HAP-1 (cell line): Measurements from ENCODE around the gene CERK.
A peak's percentile ranks its signal among the peaks of the same experiment; 100 is the strongest.

Source experiments
- DNase-seq, 2 experiments: peaks; one replicate each; pipeline ENCODE4 v3.0.0-alpha.2; 2016 to 2020; ENCODE audit warnings: low spot score in 2 of 2
- H3K27me3 ChIP-seq: fragments of 250-450 bp; sonication (Bioruptor Pico); 2 replicates; pipeline ENCODE4 v1.5.1; 2020; ENCODE audit warnings: low read depth, mild to moderate bottlenecking, moderate library complexity
- H3K36me3 ChIP-seq: fragments of 250-450 bp; sonication (Bioruptor Pico); replicated peaks from 2 replicates; pipeline ENCODE4 v1.5.1; 2020; ENCODE audit warnings: mild to moderate bottlenecking
- H3K4me1 ChIP-seq: fragments of 250-450 bp; sonication (Bioruptor Pico); 2 replicates; pipeline ENCODE4 v1.5.1; 2020; ENCODE audit warnings: mild to moderate bottlenecking
- H3K4me3 ChIP-seq: fragments of 250-450 bp; sonication (Bioruptor Pico); 2 replicates; pipeline ENCODE4 v1.5.1; 2020; ENCODE audit warnings: mild to moderate bottlenecking, moderate library complexity
- H3K9me3 ChIP-seq: fragments of 250-450 bp; sonication (Bioruptor Pico); 2 replicates; pipeline ENCODE4 v1.5.1; 2020; ENCODE audit warnings: mild to moderate bottlenecking, moderate library complexity
- in situ Hi-C: fragments of 300-500 bp; cut with MboI; formaldehyde crosslinking; loops from 3 replicates; pipeline ENCODE4 v1.14.3; 2020; ENCODE audit warnings: low sequenced_read_pairs, inconsistent platforms, mixed read lengths

The CERK gene

DNA sequence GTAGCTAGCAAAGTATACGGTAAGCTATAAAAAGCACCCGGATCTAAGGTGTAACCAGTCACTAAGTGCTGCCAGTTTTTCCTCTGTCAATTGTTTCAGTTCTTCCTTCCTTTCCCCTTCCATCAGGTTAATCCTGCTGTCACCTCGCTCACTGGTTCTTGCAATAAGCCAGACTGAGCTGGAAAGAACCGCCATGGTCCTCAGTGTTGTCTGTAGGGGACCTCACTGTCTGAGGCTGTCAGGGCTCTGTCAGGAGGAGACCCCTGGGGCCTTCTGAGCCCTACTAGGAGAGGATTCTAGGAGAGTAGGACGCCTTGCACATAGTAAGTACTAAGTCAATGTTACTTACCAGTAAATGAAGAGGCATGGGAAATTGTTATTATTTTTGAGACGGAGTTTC, 23.0 kb upstream of the CERK start:
- in situ Hi-C loops, result no loop called here
- Histone ChIP-seq H3K27me3 (no peaks in the 10 kb centered on the region), H3K4me3 (peak overlapping the region; percentile 87; the same call in 1 of the 2 replicates), H3K9me3 (peaks cover 11% of the 10 kb centered on the region), H3K4me1 (no peaks in the 10 kb centered on the region; the same call in none of the 2 replicates), H3K36me3 (peaks cover 7% of the 10 kb centered on the region; the same call in 1 of the 2 replicates)
- no peak for DNase-seq

DNA sequence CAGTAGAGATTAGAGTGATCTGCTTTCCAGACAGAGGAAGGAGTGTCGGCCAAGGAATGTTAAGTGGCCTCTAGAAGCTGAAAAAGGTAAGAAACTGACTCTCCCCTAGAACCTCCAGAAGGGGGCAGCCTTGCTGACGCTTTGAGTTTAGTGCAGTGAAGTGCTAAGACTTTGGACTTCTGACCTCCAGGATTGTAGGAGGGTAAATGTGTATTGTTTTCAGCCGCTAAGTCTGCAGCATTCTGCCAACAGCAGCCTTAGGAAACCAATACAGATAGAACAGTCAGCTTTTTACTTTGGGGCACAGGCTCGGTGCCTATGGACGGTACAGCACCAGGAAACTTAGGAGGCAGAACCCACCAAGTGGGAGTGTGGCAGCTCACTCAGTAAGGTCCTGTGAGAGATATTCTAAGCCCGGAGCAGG, 20.8 kb upstream of the CERK start:
- in situ Hi-C loops, result no loop called here

DNA sequence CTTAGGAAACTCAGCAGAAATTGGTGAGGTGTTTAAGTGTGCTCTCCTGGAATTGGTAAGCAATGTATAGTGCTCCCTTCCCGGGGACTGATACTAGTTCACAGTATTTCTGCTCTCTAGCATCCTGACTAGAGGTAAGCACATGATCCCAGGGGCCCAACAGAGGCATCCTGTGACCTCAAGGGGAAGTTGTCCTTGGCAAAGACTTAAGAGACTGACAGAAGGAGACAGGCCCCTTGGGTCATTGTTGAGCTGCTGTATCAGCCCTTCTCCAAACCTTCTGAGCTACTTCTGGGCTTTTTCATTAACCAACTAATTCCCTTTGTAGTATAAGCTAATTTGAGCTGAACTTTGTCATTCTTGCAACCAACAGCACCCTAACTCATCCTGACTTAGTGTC, 20.1 kb upstream of the CERK start:
- Histone ChIP-seq H3K27me3 (no peaks in the 10 kb centered on the region), H3K4me3 (no peak overlapping the region), H3K4me1 (no peaks in the 10 kb centered on the region; the same call in none of the 2 replicates), H3K36me3 (no peaks in the 10 kb centered on the region), H3K9me3 (peaks cover 17% of the 10 kb centered on the region)
- in situ Hi-C loops, result no loop called here
- no peak for DNase-seq

More for the DNA sequence above, 20.8 kb upstream of the CERK start:
- H3K36me3 ChIP-seq, result no peaks in the 10 kb centered on the region
- H3K9me3 ChIP-seq, result peaks cover 17% of the 10 kb centered on the region
- H3K4me3 ChIP-seq, result no peak overlapping the region
- H3K27me3 ChIP-seq, result no peaks in the 10 kb centered on the region
- peak; percentile 50 to 70 for DNase-seq
- no peaks in the 10 kb centered on the region; the same call in none of the 2 replicates for H3K4me1 ChIP-seq

GRCh38 chr22:46757104-46757503, 19.1 kb upstream of the CERK start:
- no peak overlapping the region for H3K4me3 ChIP-seq
- no peak for DNase-seq
- no peaks in the 10 kb centered on the region for H3K27me3 ChIP-seq
- in situ Hi-C loops, result no loop called here
- peaks cover 17% of the 10 kb centered on the region for H3K9me3 ChIP-seq
- H3K4me1 ChIP-seq, result no peaks in the 10 kb centered on the region; the same call in none of the 2 replicates
- no peaks in the 10 kb centered on the region for H3K36me3 ChIP-seq

DNA sequence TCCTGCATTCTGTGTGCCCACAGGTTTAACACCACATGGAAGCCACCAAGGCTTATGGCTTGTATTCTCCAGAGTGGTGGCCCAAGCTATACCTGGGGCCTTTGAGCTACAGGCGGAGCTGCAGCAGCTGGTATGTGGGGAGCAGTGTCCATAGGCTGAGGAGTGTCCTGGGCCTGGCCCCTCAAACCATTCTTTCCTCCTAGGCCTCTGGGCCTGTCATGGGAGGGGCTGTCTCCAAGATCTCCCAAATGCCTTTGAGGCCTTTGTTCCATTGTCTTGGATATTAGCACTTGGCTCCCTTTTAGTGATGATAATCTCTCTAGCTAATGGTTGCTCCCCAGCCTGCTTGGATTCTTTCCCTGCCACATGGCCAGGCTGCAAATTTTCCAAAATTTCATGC, 18.0 kb upstream of the CERK start:
- DNase-seq, result no peak
- in situ Hi-C loops, result no loop called here
- Histone ChIP-seq H3K4me3 (no peak overlapping the region), H3K9me3 (peaks cover 17% of the 10 kb centered on the region), H3K36me3 (no peaks in the 10 kb centered on the region), H3K4me1 (no peaks in the 10 kb centered on the region; the same call in 1 of the 2 replicates), H3K27me3 (no peaks in the 10 kb centered on the region)

- H3K27me3 ChIP-seq, result no peaks in the 10 kb centered on the region
- H3K9me3 ChIP-seq, result peaks cover 17% of the 10 kb centered on the region
- no peaks in the 10 kb centered on the region; the same call in 1 of the 2 replicates for H3K4me1 ChIP-seq
- DNase-seq, result no peak
- in situ Hi-C loops, result no loop called here
- H3K36me3 ChIP-seq, result no peaks in the 10 kb centered on the region
- no peak overlapping the region for H3K4me3 ChIP-seq
Observed at GRCh38 chr22:46755525-46755924, 17.5 kb upstream of the CERK start.

DNA sequence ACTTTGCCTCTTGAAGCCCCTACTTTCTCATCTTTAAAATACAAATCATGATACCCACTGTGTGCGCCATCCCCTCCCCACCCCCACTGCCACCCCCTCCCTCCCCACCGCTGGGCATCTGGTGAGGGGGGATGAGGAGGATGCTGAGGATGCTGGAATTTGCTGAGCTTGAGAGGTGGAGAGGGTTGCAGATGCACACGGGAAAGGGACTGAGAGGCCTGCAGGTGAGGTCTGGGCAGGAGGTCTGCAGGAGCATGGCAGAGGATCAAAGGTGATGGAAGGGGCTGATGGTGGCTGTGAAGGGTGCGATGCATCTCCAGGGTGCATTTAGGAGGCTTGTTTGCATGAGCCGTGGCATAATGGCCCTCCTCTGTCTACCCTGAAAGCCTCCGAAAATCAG, 16.8 kb upstream of the CERK start:
- H3K4me1 ChIP-seq, result no peaks in the 10 kb centered on the region; the same call in 1 of the 2 replicates
- H3K36me3 ChIP-seq, result no peaks in the 10 kb centered on the region
- DNase-seq, result no peak
- H3K4me3 ChIP-seq, result no peak overlapping the region
- in situ Hi-C loops, result no loop called here
- H3K27me3 ChIP-seq, result peaks cover 4% of the 10 kb centered on the region; the same call in 1 of the 2 replicates
- H3K9me3 ChIP-seq, result peaks cover 17% of the 10 kb centered on the region

- Histone ChIP-seq H3K9me3 (peaks cover 17% of the 10 kb centered on the region), H3K36me3 (no peaks in the 10 kb centered on the region), H3K4me1 (no peaks in the 10 kb centered on the region; the same call in 1 of the 2 replicates), H3K27me3 (peaks cover 10% of the 10 kb centered on the region), H3K4me3 (no peak overlapping the region)
- no peak for DNase-seq
- in situ Hi-C loops, result no loop called here
Observed at GRCh38 chr22:46754110-46754799, 16.2 kb upstream of the CERK start.

GRCh38 chr22:46753761-46754109, 15.7 kb upstream of the CERK start:
- H3K27me3 ChIP-seq, result peaks cover 15% of the 10 kb centered on the region
- peaks cover 17% of the 10 kb centered on the region for H3K9me3 ChIP-seq
- in situ Hi-C loops, result no loop called here
- H3K4me1 ChIP-seq, result no peaks in the 10 kb centered on the region
- DNase-seq, result no peak
- no peak overlapping the region for H3K4me3 ChIP-seq
- H3K36me3 ChIP-seq, result no peaks in the 10 kb centered on the region

DNA sequence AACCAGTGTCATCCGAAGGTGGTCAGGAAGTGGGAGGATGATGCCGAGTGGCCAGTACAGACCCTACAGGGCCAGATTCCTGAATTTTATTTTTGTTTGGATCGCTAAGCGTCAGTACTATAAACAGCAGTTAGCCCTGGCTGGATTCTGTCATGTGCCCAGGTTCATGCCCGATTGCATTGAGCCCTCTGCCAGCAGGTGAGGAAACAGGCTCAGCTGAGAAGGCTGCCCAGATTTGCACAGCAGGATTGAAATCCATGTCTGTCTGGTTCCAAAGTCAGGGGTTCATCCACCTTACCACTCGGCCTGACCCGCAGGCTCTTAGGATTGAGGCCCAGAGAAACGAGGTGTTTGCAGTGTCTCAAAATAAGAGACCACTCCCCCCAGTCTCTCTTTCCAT, 15.3 kb upstream of the CERK start:
- peaks cover 17% of the 10 kb centered on the region for H3K9me3 ChIP-seq
- no peak overlapping the region for H3K4me3 ChIP-seq
- no peaks in the 10 kb centered on the region for H3K36me3 ChIP-seq
- H3K27me3 ChIP-seq, result peaks cover 19% of the 10 kb centered on the region
- H3K4me1 ChIP-seq, result no peaks in the 10 kb centered on the region
- DNase-seq, result no peak
- in situ Hi-C loops, result no loop called here

- peaks cover 17% of the 10 kb centered on the region for H3K9me3 ChIP-seq
- no peaks in the 10 kb centered on the region for H3K36me3 ChIP-seq
- peaks cover 19% of the 10 kb centered on the region for H3K27me3 ChIP-seq
- no peaks in the 10 kb centered on the region for H3K4me1 ChIP-seq
- H3K4me3 ChIP-seq, result no peak overlapping the region
- DNase-seq, result no peak
- in situ Hi-C loops, result no loop called here
Observed at GRCh38 chr22:46752988-46753310, 14.9 kb upstream of the CERK start.

- in situ Hi-C loops, result no loop called here
- H3K36me3 ChIP-seq, result no peaks in the 10 kb centered on the region
- no peak overlapping the region for H3K4me3 ChIP-seq
- H3K4me1 ChIP-seq, result no peaks in the 10 kb centered on the region
- H3K9me3 ChIP-seq, result peaks cover 17% of the 10 kb centered on the region
- DNase-seq, result no peak
- peaks cover 19% of the 10 kb centered on the region for H3K27me3 ChIP-seq
Observed at GRCh38 chr22:46752286-46752987, 14.4 kb upstream of the CERK start.

DNA sequence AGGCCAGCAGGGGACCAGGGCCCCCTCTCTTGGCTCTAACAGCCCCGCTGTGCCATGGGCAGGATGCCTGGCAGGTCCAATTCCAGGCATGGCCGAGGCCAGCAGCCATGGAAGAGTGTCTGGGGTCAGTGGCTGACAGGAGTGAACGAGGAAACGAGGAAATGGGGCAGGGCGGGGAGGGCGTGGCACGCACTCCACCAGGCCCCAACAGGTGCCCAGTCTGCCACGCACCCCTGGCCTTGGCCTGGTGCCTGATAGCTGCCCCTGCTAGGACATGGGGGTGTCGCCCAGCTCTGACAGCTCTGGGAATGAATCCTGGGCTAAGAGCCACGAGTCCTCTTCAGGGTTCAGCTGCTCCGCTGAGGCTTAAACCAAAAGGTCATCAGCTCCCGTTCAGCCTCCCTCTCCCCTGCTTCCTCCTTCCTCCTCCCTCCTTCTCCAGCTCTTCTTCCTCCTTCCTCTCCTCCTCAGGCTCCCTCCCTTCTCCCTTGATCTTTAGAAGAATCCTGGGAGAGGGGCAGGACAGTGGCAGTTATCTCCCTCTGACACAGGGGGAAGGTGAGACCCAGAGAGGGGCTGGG, 12.9 kb upstream of the CERK start:
- peaks cover 22% of the 10 kb centered on the region for H3K27me3 ChIP-seq
- in situ Hi-C loops, result no loop called here
- no peak for DNase-seq
- no peak overlapping the region for H3K4me3 ChIP-seq
- H3K9me3 ChIP-seq, result peaks cover 5% of the 10 kb centered on the region; the same call in 1 of the 2 replicates
- H3K4me1 ChIP-seq, result no peaks in the 10 kb centered on the region
- no peaks in the 10 kb centered on the region for H3K36me3 ChIP-seq

GRCh38 chr22:46750530-46750800, 12.4 kb upstream of the CERK start:
- Histone ChIP-seq H3K4me1 (no peaks in the 10 kb centered on the region), H3K27me3 (peaks cover 22% of the 10 kb centered on the region), H3K9me3 (peaks cover 2% of the 10 kb centered on the region; the same call in 1 of the 2 replicates), H3K4me3 (no peak overlapping the region), H3K36me3 (no peaks in the 10 kb centered on the region)
- in situ Hi-C loops, result no loop called here
- DNase-seq, result no peak
